Measurements from ENCODE around the gene PTPRA. TPM values are rescaled to one million over a fixed set of nuclear protein-coding genes. Genes with fewer than 3 reads are reported as not detected.

Gene PTPRA
- total and polyA plus RNA-seq, 2 of the 13 experiments (the other 11 are each of a cell fraction or from before 2014, with no cell fraction given): 47.2 to 127 TPM

- TF ChIP-seq ZNF574 (CRISPR knock-in tag; IDR thresholded peaks at IDR 0.05): peak; percentile 96
- no peak; the same call in 1 of the 2 replicates for TF ChIP-seq TCF7 (IDR thresholded peaks at IDR 0.05; ENCODE audit: low read depth)
- no peak for TF ChIP-seq TCF12 (IDR thresholded peaks at IDR 0.05)
- TF ChIP-seq TCF12 (CRISPR knock-in tag; IDR thresholded peaks at IDR 0.05): peak; percentile 90
- no peak; the same call in 1 of the 2 replicates for TF ChIP-seq CEBPG (CRISPR knock-in tag; IDR thresholded peaks at IDR 0.05)
- TF ChIP-seq SMAD1 (CRISPR knock-in tag; IDR thresholded peaks at IDR 0.05; ENCODE audit: borderline replicate concordance, low read depth): peak; percentile 99
- TF ChIP-seq TBX2 (CRISPR knock-in tag; IDR thresholded peaks at IDR 0.05; ENCODE audit: borderline replicate concordance): peak; percentile 96
- peak; percentile 100 for TF ChIP-seq ZNF747 (CRISPR knock-in tag; IDR thresholded peaks at IDR 0.05; ENCODE audit: borderline replicate concordance)
- TF ChIP-seq ELF4 (CRISPR knock-in tag; IDR thresholded peaks at IDR 0.05; ENCODE audit: borderline replicate concordance): peak; percentile 98
- peak; percentile 98 for TF ChIP-seq EEA1 (CRISPR knock-in tag; IDR thresholded peaks at IDR 0.05; ENCODE audit: borderline replicate concordance)
- peak; percentile 90; the same call in 1 of the 2 replicates for TF ChIP-seq ZFP62 (CRISPR knock-in tag; IDR thresholded peaks at IDR 0.05)
- TF ChIP-seq KLF16 (CRISPR knock-in tag; IDR thresholded peaks at IDR 0.05): peak in 1 of 2 experiments; percentile 95; a peak in 2 of 4 replicates
- TF ChIP-seq, protein P1, sequence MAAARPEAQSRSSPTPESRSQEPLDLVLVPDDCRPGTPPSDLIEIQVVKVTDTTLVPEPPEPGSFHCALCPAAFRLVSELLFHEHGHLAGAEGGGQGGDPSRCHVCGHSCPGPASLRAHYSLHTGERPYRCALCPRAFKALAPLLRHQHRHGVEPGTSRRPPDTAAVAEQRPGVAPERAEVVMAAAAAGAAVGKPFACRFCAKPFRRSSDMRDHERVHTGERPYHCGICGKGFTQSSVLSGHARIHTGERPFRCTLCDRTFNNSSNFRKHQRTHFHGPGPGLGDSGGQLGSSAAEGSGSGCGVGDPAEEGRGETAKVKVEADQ (CRISPR knock-in tag; IDR thresholded peaks at IDR 0.05; ENCODE audit: borderline replicate concordance): peak; percentile 95
- peak; percentile 59; the same call in 1 of the 2 replicates for TF ChIP-seq FOSL1 (CRISPR knock-in tag; IDR thresholded peaks at IDR 0.05; ENCODE audit: borderline replicate concordance)
- TF ChIP-seq, protein P2, sequence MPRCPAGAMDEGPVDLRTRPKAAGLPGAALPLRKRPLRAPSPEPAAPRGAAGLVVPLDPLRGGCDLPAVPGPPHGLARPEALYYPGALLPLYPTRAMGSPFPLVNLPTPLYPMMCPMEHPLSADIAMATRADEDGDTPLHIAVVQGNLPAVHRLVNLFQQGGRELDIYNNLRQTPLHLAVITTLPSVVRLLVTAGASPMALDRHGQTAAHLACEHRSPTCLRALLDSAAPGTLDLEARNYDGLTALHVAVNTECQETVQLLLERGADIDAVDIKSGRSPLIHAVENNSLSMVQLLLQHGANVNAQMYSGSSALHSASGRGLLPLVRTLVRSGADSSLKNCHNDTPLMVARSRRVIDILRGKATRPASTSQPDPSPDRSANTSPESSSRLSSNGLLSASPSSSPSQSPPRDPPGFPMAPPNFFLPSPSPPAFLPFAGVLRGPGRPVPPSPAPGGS (CRISPR knock-in tag; IDR thresholded peaks at IDR 0.05): peak; percentile 94; the same call in 1 of the 2 replicates
- TF ChIP-seq SAP130 (CRISPR knock-in tag; IDR thresholded peaks at IDR 0.05; ENCODE audit: low read depth): peak; percentile 99
- TF ChIP-seq ZNF850 (CRISPR knock-in tag; conservative IDR thresholded peaks at IDR 0.05): no peak
- TF ChIP-seq SRSF1 (optimal IDR thresholded peaks at IDR 0.05; ENCODE audit: low read depth, low read length): peak; percentile 97
- TF ChIP-seq MEF2D (CRISPR knock-in tag; IDR thresholded peaks at IDR 0.05): peak; percentile 12; the same call in 1 of the 2 replicates
- peak; percentile 93 for TF ChIP-seq HCFC1 (IDR thresholded peaks at IDR 0.05; ENCODE audit: low read depth, low read length)
- TF ChIP-seq HNRNPUL1 (IDR thresholded peaks at IDR 0.05; ENCODE audit: low read depth, low read length): no peak; the same call in none of the 2 replicates
- TF ChIP-seq CHCHD3 (CRISPR knock-in tag; IDR thresholded peaks at IDR 0.05): no peak
- peak; percentile 96; the same call in 1 of the 2 replicates for TF ChIP-seq ZNF354B (CRISPR knock-in tag; IDR thresholded peaks at IDR 0.05)
- peak; percentile 70 for TF ChIP-seq ZNF263 (CRISPR knock-in tag; IDR thresholded peaks at IDR 0.05)
- peak; percentile 96 for TF ChIP-seq CENPT (CRISPR knock-in tag; IDR thresholded peaks at IDR 0.05; ENCODE audit: low read depth)
- peak; percentile 96 for TF ChIP-seq ZNF556 (CRISPR knock-in tag; IDR thresholded peaks at IDR 0.05; ENCODE audit: borderline replicate concordance)
Observed at GRCh38 chr20:3045816-3046676, 172.8 kb downstream of the PTPRA start, which contains the start of gene MRPS26 (continued).
